Keratinocyte (primary cell): ENCODE measurements around the gene CIRBP. TPM values are rescaled to one million over a fixed set of nuclear protein-coding genes. Genes with fewer than 3 reads are reported as not detected.

Experiments used
- DNase-seq: peaks from one replicate; pipeline ENCODE4 v3.0.0-alpha.2; 2011; ENCODE audit warnings: low read depth, missing footprints, low spot score
- FAIRE-seq: peaks from 2 replicates; lab custom pipeline; 2011; peaks lifted over from hg19 to GRCh38; lab: Jason Lieb, UNC
- H2AFZ ChIP-seq: 2 replicates; pipeline ENCODE4 v1.6.0; 2012; ENCODE audit warnings: low read length, control low read depth, inconsistent platforms; ENCODE audit not compliant: control insufficient read depth
- H3K27ac ChIP-seq: 2 replicates; pipeline ENCODE4 v1.5.1; 2011; ENCODE audit warnings: low read length; ENCODE audit not compliant: control insufficient read depth, insufficient read depth
- H3K27me3 ChIP-seq: 3 replicates; pipeline ENCODE4 v1.6.0; 2011; ENCODE audit warnings: low read length; ENCODE audit not compliant: control insufficient read depth, insufficient read depth; ENCODE audit errors: extremely low read depth
- H3K36me3 ChIP-seq, 2 experiments: 2 replicates in 1 of 2; 3 replicates in 1 of 2; pipeline ENCODE4 v1.5.1; 2011; ENCODE audit warnings: low read length in 2 of 2, mild to moderate bottlenecking in 1 of 2; ENCODE audit not compliant: control insufficient read depth in 2 of 2, insufficient read depth in 2 of 2; ENCODE audit errors: extremely low read depth in 1 of 2
- H3K4me1 ChIP-seq: 3 replicates; pipeline ENCODE4 v1.5.1; 2011; ENCODE audit warnings: low read length; ENCODE audit not compliant: control insufficient read depth, insufficient read depth; ENCODE audit errors: extremely low read depth
- H3K4me2 ChIP-seq: 3 replicates; pipeline ENCODE4 v1.6.0; 2011; ENCODE audit warnings: low read depth, low read length; ENCODE audit not compliant: control insufficient read depth, insufficient read depth; ENCODE audit errors: extremely low read depth
- H3K4me3 ChIP-seq, 3 experiments: fragments of 200-600 bp in 1 of 3; sonication (generic) in 1 of 3; 2 replicates in 2 of 3; 3 replicates in 1 of 3; pipeline ENCODE4 v1.5.1; 2011 to 2016; ENCODE audit warnings: low read length in 3 of 3, mild to moderate bottlenecking in 3 of 3, control low read depth in 2 of 3, inconsistent platforms in 1 of 3, low read depth in 1 of 3, mixed read lengths in 1 of 3, mixed run types in 1 of 3, moderate library complexity in 1 of 3; ENCODE audit not compliant: control insufficient read depth in 2 of 3, insufficient read depth in 2 of 3; ENCODE audit errors: extremely low read depth in 1 of 3
- H3K79me2 ChIP-seq: 2 replicates; pipeline ENCODE4 v1.6.0; 2012; ENCODE audit warnings: low read length; ENCODE audit not compliant: control insufficient read depth, insufficient read depth
- H3K9ac ChIP-seq: 3 replicates; pipeline ENCODE4 v1.6.0; 2011; ENCODE audit warnings: low read length; ENCODE audit not compliant: control insufficient read depth, insufficient read depth; ENCODE audit errors: extremely low read depth
- H3K9me1 ChIP-seq: 3 replicates; pipeline ENCODE4 v1.6.0; 2011; ENCODE audit warnings: low read length; ENCODE audit not compliant: control insufficient read depth, insufficient read depth; ENCODE audit errors: extremely low read depth
- H3K9me3 ChIP-seq: 2 replicates; pipeline ENCODE4 v1.5.1; 2012; ENCODE audit warnings: low read depth, low read length; ENCODE audit not compliant: control insufficient read depth
- H4K20me1 ChIP-seq: 3 replicates; pipeline ENCODE4 v1.6.0; 2011; ENCODE audit warnings: low read length; ENCODE audit not compliant: control insufficient read depth, insufficient read depth; ENCODE audit errors: extremely low read depth
- EZH2 ChIP-seq: IDR thresholded peaks from one replicate; pipeline ENCODE4 v1.6.1; 2012; ENCODE audit warnings: inconsistent platforms, mild to moderate bottlenecking, low read length, moderate library complexity
- dilution Hi-C: fragments of 300-500 bp; cut with MboI; formaldehyde crosslinking; loops from one replicate; pipeline ENCODE4 v1.7.0; 2020; ENCODE audit warnings: low sequenced_read_pairs; ENCODE audit not compliant: extremely low pct_ligation_motif_present
- polyA plus RNA-seq, 5 experiments: library from polyadenylated mRNA; depleted of rRNA in 3 of 5; stranded (reverse) in 3 of 5; stranded (forward) in 1 of 5; unstranded in 1 of 5; fragments of >200 nt; gene quantifications; 1 replicate in 1 of 5; 2 replicates in 3 of 5; 3 replicates in 1 of 5; pipeline versions ENCODE4 v1.2.1 to v1.2.3, GENCODE V29; 2011 to 2012; ENCODE audit warnings: missing spikeins in 2 of 5, low read depth in 1 of 5, low replicate concordance in 1 of 5
- TF ChIP-seq, protein P1 (sequence below), 3 experiments: IDR thresholded peaks in 1 of 3; conservative IDR thresholded peaks in 1 of 3; optimal IDR thresholded peaks in 1 of 3; 2 replicates in 2 of 3; 3 replicates in 1 of 3; pipeline versions ENCODE3 to v1.5.1; 2011; ENCODE audit warnings: low read length in 3 of 3, mild to moderate bottlenecking in 3 of 3, moderate library complexity in 2 of 3, control low read depth in 1 of 3, inconsistent platforms in 1 of 3; ENCODE audit not compliant: insufficient read depth in 2 of 3; ENCODE audit errors: extremely low read depth in 1 of 3

Gene CIRBP
- polyA plus RNA-seq, 1 donor (not counting 4 experiments of a cell fraction or from before 2014, with no cell fraction given), result 113 TPM

DNA sequence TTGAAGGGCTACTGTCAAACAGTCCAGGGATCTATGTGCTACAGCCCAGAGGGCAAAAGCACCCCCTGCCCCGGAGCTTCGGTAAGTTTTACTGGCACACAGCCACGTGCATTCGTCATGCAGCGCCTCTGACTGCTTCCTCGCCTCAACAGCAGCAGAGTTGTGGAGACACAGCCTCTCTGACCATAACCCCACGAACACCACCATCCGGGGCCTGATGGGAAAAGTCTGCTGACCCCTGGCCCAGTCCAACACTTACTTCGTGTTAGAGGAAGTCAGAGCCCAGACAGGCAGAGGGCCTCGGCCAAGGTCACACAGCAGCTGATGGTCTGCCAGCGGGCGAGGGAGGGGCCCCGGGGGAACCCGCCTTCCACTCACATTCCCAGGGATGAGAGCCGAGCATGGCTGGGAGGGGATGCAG, 36.5 kb upstream of the CIRBP start:
- H3K9ac ChIP-seq, result no peak overlapping the region
- peaks cover 2% of the 10 kb centered on the region for H4K20me1 ChIP-seq
- H2AFZ ChIP-seq, result no peak overlapping the region
- dilution Hi-C loops, result no loop called here
- no peaks in the 10 kb centered on the region for H3K79me2 ChIP-seq
- peaks cover 21% of the 10 kb centered on the region for H3K4me1 ChIP-seq
- TF ChIP-seq, protein P1, sequence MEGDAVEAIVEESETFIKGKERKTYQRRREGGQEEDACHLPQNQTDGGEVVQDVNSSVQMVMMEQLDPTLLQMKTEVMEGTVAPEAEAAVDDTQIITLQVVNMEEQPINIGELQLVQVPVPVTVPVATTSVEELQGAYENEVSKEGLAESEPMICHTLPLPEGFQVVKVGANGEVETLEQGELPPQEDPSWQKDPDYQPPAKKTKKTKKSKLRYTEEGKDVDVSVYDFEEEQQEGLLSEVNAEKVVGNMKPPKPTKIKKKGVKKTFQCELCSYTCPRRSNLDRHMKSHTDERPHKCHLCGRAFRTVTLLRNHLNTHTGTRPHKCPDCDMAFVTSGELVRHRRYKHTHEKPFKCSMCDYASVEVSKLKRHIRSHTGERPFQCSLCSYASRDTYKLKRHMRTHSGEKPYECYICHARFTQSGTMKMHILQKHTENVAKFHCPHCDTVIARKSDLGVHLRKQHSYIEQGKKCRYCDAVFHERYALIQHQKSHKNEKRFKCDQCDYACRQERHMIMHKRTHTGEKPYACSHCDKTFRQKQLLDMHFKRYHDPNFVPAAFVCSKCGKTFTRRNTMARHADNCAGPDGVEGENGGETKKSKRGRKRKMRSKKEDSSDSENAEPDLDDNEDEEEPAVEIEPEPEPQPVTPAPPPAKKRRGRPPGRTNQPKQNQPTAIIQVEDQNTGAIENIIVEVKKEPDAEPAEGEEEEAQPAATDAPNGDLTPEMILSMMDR (optimal IDR thresholded peaks at IDR 0.05 in 1 of 3, IDR thresholded peaks at IDR 0.05 in 1 of 3, conservative IDR thresholded peaks at IDR 0.05 in 1 of 3; ENCODE audit: extremely low read depth in 1 of 3, insufficient read depth in 2 of 3, low read length in 3 of 3), result no peak
- no peak for TF ChIP-seq EZH2
- H3K4me2 ChIP-seq, result no peak overlapping the region
- no peaks in the 10 kb centered on the region for H3K27me3 ChIP-seq
- H3K36me3 ChIP-seq, result peaks cover 9 to 12% of the 10 kb centered on the region in 2 experiments
- DNase-seq (no peak), FAIRE-seq (no peak)
- H3K27ac ChIP-seq, result no peak overlapping the region
- no peaks in the 10 kb centered on the region for H3K9me3 ChIP-seq
- no peaks in the 10 kb centered on the region for H3K9me1 ChIP-seq
- no peak overlapping the region for H3K4me3 ChIP-seq

DNA sequence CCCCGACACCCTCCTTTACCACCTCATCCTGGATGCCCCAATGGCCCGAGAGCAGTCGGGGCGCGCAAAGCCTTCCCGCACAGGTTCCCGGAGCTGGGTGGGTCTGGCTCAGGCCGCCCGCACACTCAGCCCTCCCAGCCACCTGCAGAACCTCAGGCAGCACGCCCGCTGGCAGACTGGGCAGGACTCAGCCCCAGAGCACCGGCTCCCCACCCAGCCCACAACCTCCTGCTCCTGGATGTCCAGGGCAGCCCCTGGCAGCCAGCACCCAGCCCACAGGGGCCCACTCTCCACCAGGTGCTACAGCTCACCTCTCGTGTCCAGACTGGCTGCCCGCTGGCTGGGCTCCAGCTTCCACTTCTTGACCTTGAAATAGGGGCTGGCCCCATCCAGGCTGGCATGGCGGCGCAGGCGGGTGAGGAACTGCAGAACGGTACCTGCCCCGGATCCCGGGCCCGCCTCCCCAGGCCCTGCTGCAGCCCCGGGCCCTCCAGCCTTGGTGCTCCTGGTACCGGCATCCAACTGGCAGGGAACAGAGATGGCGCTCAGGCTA, 35.9 kb upstream of the CIRBP start:
- no peaks in the 10 kb centered on the region for H3K9me3 ChIP-seq
- no peak for TF ChIP-seq EZH2
- TF ChIP-seq, protein P1 (optimal IDR thresholded peaks at IDR 0.05 in 1 of 3, IDR thresholded peaks at IDR 0.05 in 1 of 3, conservative IDR thresholded peaks at IDR 0.05 in 1 of 3; ENCODE audit: extremely low read depth in 1 of 3, insufficient read depth in 2 of 3, low read length in 3 of 3), result no peak
- H3K9ac ChIP-seq, result no peak overlapping the region
- no peaks in the 10 kb centered on the region for H3K9me1 ChIP-seq
- H4K20me1 ChIP-seq, result peaks cover 2% of the 10 kb centered on the region
- no peak overlapping the region for H3K4me3 ChIP-seq
- no peak for DNase-seq
- no peaks in the 10 kb centered on the region for H3K79me2 ChIP-seq
- FAIRE-seq, result no peak
- peaks cover 21% of the 10 kb centered on the region for H3K4me1 ChIP-seq
- dilution Hi-C loops, result no loop called here
- no peak overlapping the region for H2AFZ ChIP-seq
- no peaks in the 10 kb centered on the region for H3K27me3 ChIP-seq
- peaks cover 4 to 12% of the 10 kb centered on the region in 2 experiments for H3K36me3 ChIP-seq
- no peak overlapping the region for H3K27ac ChIP-seq
- H3K4me2 ChIP-seq, result no peak overlapping the region
